M059J (cell line): ENCODE data around the gene ZNF846. TPM values are rescaled to one million over a fixed set of nuclear protein-coding genes. Genes with fewer than 3 reads are reported as not detected.
"Not testable (repeated sequence)": the region's sequence is repeated elsewhere in the genome, so short reads cannot be mapped to it uniquely, and the experiment has no call there.

Source experiments
- DNase-seq: peaks from one replicate; pipeline ENCODE4 v3.0.0-alpha.2; 2012; ENCODE audit warnings: low read depth
- total RNA-seq: library from RNA; depleted of rRNA; stranded (reverse); fragments of >200 nt; shearing (Covaris generic); gene quantifications from 2 replicates; pipeline ENCODE4 v1.2.3, GENCODE V29; 2014; rRNA removed

Gene ZNF846
- total RNA-seq, result 1.3 and 3.8 TPM in 2 replicates

DNA sequence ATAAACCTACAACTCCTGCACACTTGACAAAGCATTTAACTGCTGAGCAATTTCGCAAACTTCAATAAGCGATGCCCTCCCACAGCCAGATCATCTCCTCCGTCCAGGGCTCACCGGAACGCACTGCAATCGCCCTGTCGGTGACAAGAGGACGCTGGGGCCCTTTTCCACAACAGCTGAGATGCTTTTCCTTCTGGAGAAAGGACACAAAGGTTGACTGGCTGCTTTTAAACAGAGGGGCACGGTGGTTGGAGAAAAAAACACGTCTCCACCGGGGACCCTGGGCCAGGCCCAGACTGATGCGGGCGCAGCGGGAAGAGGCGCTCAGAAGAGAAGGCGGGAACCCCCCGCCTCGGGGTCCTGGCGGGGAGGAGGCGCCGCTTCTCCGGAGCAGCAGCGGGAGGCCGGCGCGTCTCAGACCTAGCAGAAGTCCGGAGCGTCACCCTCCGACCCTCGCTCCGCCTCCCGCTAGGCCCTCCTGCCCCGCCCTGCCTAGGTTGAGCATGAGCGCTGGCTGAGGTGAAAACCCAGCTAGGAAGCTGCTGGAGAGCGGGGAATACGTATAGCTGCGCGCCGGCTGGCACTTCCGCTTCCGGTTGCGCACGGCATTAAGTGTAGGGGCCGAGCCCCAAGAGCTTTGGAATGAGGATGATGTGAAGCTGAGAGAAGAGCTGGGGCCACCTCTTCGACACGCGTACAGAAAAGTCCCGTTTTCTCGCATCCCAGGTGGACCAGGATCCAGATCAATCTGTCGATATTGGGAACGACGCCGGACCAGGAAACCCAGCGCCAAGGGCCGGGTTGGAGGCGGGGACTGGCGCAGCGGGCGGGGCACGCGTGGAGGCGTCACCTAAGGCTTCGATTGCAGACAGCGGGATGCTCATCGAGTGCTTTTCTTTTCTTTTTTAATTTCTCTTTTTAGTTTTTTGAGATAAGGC, at the start of gene ZNF846:
ZNF846 (minus strand) TSS at position 564 of the 938 bp plus-strand sequence. CDS start 3,788 bp downstream, outside the sequence.
- DNase-seq, result peak; percentile 97

DNA sequence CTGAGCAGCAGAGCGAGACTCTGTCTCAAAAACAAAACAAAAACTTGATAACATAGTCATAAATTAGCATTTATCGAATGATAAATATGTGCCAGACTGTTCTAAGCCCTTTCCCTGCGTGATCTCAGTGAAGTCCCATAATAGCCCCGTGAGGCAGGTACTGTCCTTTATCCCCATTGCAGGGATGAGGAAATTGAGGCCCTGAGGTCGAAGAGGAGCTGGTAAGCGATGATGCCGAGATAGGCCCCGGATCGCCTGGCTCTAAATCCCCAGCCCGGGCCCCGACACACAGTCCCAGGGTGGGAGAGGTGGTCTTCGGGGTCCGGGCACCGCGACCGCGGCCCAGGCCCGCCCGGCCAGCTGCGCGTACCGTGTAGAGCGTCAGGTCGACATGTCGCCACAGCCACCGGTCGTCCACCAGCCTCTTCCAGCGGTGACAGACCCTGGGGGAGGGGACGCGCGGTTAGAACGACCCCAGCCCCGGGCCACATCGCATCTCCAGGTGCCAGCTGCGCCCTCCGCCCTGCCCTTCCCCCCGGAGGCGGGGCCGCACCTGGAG, 49.7 kb upstream of the ZNF846 start:
- no peak for DNase-seq

DNA sequence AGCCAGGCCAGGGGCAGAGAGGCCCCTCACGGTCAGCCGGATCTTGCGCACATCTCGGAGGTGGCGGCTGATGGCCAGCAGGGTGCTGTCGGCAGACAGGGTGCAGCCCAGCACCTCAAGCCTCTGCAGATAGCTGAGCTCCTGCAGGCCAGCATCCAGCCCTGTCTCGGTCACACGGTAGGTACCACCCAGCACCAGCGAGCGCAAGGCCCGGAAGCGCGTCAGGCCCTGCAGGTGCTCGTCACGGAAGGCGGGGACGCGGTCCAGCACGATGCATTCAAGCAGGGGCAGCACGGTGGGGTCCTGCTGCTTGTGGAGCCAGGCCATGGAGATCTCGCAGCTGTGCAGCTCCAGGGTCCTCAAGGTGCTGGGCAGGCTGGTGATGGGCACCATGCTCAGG, 42.6 kb upstream of the ZNF846 start:
- no peak for DNase-seq

DNA sequence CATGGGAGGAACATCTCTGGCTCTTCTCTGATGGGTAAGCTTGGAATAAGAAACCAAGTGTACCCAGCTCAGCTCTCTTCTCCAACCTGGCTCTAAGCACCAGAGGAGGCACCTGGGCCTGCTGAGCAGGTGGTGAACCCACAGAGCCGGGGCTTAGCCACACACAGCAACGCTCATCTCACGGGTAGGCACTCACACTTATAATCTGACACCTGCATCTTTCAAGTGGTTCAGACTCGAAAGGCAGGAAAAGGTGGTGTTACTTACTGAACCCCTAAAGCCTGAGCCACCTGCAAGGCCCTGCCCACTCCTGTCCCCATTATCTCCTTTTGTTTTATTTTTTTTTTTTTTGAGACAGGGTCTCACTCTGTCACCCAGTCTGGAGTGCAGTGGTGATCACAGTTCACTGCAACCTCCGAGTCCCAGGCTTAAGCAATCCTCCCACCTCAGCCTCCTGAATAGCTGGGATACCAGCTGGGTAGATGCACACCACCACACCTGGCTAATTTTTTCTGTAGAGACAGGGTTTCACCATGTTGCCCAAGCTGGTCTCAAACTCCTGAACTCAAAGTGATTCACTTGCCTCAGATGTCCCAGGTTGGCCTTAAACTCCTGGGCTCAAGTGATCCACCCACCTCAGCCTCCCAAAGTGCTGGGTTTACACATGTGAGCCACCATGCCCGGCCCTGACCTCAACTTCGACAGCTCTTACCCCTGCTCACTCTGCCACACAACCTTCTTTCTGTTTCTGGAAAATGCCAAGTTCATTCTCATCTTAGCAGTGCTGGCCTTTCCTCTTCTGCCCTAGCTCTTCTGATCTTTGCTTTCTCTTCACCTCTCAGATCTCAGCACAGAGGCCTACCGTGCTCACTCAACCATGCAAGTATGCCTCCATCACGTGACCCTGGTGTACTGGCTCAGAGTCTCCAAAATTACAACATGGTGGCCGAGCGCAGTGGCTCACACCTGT, 40.6 kb upstream of the ZNF846 start:
- no peak for DNase-seq

DNA sequence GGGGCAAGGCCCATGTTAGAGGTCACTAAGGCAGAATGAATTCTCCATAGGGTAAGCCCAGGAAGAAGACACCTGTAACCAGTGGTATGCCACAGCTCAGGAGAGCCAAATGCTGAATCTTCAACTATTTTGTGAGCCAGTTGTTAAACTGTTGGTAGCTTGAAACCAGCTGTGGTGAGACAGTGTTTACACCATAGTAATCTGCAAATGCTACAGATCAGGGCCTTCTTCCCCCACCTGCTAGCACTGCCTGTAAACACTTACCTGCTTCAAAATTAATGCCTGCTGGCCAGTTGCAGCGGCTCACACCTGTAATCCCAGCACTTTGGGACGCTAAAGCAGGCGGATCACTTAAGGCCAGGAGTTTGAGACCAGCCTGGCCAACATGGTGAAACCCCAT, 38.3 kb upstream of the ZNF846 start:
- DNase-seq, result no peak

DNA sequence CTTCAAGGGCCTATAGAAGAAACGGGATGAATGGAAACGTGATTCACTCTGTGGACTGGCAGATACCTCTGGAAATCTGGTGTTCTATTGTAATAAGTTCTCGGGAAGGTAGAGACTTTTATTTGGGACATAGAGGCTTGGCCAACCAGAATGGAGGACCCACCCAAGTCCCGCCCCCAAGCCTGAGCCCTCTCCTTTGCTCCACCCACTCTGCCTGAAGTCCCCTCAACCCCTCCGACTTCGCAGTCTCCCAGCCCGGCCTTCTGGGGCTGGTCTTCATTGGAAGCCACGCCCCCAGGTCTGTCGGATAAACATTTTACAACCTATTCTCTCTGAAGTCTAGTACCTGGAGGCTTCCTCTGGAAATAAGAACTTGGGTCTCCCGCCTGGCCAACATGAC, 33.4 kb upstream of the ZNF846 start:
- DNase-seq, result no peak

DNA sequence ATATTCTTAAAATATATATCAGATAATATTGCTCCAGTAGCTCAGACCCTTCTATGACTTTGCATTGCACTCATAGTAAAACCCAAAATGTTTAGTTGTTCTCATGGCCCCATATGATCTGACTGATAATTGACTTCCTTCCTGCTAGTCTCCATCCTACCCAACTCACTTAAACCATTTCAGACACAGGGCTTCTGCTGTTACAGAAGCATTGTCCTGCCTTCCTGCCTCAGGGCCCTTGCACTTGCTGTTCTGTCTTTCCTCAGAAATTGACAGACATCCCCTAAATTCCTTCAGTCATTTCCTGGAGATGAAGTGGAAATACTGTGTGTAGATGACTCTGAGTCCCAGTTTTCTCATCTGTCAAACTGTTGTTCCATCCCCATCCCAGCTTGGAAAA, 30.6 kb upstream of the ZNF846 start:
- no peak for DNase-seq

DNA sequence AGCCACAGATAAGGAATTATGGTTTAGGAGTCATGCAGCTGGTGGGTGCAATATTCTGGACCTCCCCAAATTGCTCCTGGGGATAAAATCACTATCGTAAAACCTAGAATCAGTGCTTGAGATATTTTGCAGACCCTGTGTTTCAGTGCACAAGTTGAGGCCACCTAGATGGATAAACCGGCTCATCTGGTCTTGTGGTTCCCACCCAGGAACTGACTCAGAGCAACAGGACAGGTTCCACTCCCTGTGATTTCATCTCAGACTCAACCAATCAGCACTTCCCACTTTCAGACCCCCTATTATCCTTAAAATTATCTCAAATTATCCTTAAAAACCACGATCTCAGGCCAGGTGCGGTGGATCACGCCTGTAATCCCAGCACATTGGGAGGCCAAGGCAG, 29.3 kb upstream of the ZNF846 start:
- no peak for DNase-seq

DNA sequence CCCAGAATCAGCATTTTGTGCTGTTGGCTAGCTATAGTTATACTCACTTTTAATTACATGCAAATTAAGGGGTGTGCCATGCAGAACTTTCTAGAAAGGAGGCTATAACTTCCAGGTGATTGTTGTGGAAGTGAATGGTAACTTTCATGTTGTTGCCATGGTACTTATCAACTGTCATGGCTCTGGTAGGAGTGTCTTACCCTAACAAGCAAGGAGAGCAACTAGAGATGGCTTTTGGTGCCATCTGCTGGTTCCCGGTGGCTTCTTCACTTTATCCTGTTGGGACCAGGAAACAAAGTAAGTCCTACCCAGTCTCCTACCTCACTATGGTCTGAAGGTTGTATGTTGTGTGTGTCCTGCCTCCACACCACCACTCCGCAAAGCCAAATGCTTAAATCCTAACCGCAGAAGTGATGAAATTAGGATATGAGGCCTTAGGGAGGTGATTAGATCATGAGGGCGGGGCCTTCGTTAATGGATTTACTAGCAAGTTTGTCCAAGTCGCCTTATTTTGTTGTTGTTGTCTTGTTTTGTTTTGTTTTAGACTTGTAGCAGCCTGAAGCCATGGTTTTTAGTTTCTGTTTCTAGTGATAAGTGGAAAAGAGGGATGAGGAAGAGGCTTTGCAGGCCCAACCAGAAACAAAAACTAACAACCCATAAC, 27.7 kb upstream of the ZNF846 start:
- peak; percentile 91 for DNase-seq

DNA sequence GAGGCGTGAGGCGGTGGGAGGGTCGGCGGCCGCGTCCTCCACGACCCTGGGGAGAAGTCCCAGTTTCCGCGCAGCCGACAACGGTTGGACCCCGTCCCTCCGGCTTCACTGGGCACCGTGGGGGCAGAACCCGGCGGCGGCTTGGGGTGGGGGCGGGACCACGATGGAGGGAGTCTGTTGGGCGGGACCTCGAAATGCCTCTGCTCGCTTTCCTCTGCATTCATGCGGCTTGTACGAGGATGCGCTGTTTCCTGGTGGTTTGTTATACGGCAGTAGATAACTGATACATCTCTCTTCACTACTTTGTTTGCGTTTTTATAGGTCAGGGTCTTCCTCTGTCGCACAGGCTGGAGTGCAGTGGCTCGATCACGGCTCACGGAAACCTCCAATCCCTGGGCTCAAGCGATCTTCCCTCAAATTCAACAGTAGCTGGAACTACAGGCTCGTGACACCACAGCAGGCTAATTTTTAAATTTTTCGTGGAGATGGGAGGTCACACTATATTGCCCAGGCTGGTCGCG, 24.6 kb upstream of the ZNF846 start:
- no peak for DNase-seq

DNA sequence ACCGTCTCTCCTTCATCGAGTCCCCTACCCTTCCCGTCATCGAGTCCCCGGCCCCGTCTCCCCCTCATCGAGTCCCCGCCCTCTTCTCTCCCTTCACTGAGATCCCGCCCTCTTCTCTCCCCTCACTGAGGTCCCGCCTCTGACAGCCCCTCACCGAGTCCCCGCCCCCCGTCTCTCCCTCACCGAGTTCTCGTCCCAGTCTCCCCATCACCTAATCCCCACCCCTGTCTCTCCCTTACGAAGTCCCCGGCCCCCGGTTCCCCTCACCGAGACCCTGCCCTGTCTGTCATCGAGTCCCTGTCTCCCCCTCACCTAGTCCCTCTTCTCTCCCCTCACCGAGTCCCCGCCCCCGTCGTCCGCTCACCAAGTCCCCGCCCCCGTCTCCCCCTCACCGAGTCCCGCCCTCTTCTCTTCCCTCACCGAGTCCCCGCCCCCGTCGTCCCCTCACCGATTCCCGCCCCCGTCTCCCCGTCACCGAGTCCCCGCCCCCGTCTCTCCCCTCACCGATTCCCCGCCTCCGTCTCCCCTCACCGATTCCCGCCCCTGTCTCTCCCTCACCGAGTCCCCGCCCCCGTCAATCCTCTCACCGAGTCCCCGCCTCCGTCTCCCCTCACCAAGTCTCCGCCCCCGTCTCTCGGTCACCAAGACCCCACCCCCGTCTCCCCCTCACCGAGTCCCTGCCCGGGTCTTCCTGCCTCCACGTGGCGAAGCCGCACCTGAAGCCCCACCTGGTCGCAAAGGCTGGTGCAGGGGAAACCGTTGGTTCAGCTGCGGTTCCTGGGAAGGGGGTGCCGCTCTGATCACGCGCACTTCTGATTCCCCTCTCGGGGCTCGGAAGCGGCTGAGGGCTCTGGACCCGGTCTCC, 23.9 kb upstream of the ZNF846 start:
- DNase-seq, result peak; percentile 78

DNA sequence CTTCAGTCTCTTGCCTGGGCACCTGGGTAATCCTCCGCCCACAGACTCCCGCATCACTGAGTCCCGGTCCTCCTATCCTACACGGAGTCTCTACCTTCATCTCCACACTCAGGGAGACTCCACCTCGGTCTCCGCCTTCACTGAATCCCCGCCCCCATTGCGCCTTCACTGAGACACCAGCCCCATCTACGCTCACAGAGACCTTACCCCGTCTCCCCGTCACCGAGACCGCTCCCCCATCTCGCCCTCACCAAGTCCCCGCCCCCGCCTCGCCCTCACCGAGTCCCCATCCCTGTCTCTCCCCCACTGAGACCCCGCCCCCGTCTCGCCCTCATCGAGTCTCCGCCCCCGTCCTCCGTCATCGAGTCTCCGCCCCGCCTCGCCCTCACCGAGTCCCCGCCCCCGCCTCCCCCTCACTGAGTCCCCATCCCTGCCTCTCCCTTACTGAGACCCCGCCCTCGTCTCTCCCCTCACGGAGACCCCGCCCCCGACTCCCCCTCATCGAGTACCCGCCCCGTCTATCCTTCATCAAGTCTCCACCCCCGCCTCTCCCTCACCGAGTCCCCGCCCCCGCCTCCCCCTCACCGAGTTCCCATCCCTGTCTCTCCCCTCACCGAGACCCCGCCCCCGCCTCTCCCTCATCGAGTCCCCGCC, 23.1 kb upstream of the ZNF846 start:
- DNase-seq, result peak; percentile 90

DNA sequence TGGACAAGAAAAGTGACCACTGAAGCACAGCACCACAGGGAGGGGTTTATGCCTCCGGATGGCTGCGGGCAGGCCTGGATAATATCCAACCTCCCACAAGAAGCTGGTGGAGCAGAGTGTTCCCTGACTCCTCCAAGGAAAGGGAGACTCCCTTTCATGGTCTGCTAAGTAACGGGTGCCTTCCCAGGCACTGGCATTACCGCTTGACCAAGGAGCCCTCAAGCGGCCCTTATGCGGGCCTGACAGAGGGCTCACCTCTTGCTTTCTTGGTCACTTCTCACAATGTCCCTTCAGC, 22.5 kb upstream of the ZNF846 start:
- DNase-seq, result not testable (repeated sequence)

DNA sequence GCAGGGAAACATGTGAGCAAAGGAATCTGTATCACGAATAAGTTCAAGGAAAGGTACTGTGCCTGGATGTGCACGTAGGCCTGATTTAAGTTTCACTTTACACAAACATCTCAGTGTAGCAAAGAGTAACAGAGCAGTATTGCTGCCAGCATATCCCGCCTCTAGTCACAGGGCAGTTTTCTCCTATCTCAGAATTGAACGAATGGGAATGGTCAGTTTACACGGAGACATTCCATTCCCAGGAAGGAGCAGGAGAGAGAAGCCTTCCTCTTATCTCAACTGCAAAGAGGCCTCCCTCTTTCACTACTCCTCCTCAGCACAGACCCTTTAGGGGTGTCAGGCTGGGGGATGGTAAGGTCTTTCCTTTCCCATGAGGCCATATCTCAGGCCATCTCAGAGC, 21.0 kb upstream of the ZNF846 start:
- not testable (repeated sequence) for DNase-seq

DNA sequence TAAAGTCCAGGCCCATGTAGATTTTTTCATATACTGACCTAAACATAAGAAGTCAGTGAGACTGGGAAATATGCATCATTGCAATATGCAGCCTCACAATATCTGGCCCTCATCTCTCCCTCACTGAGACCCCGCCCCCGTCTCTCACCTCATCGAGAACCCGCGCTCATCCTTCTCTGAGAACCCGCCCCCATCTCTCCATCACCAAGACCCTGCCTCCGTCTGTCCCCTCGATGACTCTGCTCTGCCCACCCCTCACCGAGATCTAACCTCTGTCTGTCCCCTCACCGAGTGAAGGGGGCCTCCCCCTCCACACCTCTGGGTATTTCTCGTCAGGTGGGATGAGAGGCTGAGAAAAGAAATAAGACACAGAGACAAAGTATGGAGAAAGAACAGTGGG, 20.5 kb upstream of the ZNF846 start:
- DNase-seq, result no peak

DNA sequence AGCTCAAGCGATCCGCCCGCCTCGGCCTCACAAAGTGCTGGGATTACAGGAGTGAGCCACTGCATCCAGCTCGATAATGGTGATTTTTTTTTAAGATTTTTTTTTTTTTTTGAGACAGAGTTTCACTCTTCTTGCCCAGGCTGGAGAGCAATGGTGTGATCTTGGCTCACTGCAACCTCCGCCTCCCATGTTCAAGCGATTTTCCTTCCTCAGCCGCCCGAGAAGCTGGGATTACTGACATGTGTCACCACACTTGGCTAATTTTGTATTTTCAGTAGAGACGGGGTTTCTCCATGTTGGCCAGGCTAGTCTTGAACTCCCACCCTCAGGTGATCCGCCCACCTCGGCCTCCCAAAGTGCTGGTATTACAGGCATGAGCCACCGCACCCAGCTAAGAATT, 20.1 kb upstream of the ZNF846 start:
- DNase-seq, result not testable (repeated sequence)

DNA sequence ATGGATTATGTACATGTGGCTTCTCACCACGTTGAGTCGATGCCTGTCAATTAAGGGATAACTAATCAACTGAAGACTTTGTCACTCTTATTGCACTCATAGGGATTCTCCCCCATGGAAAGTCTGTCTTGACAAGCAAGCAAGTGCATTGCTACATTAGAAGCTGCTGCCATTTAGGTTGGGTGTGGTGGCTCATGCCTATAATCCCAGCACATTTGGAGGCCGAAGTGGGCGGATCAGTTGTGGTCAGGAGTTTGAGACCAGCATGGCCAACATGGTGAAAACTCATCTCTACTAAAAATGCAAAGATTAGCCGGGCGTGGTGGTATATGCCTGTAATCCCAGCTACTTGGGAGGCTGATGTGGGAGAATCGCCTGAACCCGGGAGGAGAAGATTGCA, 18.3 kb upstream of the ZNF846 start:
- DNase-seq, result no peak

DNA sequence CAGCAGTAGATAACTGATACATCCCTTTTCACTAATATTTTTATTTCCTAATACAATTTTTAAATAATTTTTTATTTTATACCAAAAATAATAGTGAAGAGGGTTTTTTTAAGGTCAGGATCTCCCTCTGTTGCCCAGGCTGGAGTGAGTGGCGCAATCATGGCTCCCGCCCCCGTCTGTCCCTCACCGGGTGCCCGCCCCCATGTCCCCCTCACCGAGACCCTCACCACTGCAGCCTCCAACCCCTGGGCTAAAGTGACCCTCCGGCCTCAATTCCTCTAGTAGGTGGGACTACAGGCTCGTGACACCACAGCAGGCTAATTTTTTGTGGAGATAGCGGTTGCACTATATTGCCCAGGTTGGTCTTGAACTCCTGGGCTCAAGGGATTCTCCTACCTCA, 17.8 kb upstream of the ZNF846 start:
- no peak for DNase-seq

DNA sequence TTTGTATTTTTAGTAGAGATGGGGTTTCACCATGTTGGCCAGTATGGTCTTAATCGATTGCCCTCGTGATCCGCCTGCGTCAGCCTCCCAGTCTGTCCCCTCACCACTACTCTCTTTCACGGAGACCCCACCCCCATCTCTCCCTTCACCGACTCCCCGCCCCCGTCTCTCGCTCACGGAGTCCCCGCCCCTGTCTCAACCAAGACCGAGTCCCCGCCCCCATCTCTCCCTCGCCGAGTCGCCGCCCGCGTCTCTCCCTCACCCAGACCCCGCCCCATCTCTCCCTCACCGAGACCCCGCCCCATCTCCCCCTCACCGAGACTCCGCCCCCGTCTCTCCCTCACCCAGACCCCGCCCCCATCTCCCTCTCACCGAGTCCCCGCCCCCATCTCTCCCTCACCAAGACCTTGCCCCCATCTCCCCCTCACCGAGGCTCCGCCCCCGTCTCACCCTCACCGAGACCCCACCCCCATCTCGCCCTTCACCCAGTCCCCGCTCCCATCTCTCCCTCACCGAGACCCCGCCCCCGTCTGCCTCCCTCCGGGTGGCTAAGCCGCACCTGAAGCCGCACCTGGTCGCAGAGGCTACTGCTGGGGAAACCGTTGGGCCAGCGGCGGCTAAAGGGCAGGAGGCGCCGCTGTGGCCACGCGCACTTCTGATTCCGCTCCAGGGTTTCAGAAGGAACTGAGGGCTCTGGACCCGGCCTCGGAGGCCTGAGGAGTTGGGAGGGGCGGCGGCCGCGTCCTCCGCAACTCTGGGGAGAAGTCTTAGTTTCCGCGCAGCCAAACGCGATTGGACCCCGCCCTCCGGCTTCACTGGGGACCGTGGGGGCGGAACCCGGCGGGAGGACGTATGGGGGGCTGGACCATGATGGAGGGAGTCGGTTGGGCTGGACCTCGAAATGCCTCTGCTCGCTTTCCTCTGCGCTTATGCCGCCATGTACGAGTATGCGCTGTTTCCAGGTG, 17.1 kb upstream of the ZNF846 start:
- DNase-seq, result peak; percentile 83
